Hepatocyte (in vitro differentiated cells): ENCODE data around the gene NHLRC1. TPM values are rescaled to one million over a fixed set of nuclear protein-coding genes. Genes with fewer than 3 reads are reported as not detected.

Experiments used
- DNase-seq: peaks from one replicate; pipeline ENCODE4 v3.0.0-alpha.2; 2016; ENCODE audit warnings: low spot score
- H2AFZ ChIP-seq: fragments of 200-600 bp; sonication (generic); 2 replicates; pipeline ENCODE4 v1.6.0; 2016; ENCODE audit warnings: antibody characterized with exemption, mild to moderate bottlenecking
- H3K27ac ChIP-seq: fragments of 200-600 bp; sonication (generic); 2 replicates; pipeline ENCODE4 v1.5.1; 2016; ENCODE audit warnings: mild to moderate bottlenecking
- H3K27me3 ChIP-seq: fragments of 200-600 bp; sonication (generic); 2 replicates; pipeline ENCODE4 v1.6.1; 2016
- H3K36me3 ChIP-seq: fragments of 200-600 bp; sonication (generic); replicated peaks from 2 replicates; pipeline ENCODE4 v1.5.1; 2016; ENCODE audit warnings: low read depth; ENCODE audit not compliant: insufficient read depth
- H3K4me1 ChIP-seq: fragments of 200-600 bp; sonication (generic); 2 replicates; pipeline ENCODE4 v1.5.1; 2016; ENCODE audit warnings: mild to moderate bottlenecking, moderate library complexity; ENCODE audit not compliant: insufficient read depth
- H3K4me2 ChIP-seq: fragments of 200-600 bp; sonication (generic); 2 replicates; pipeline ENCODE4 v1.6.0; 2016
- H3K4me3 ChIP-seq: fragments of 200-600 bp; sonication (generic); 2 replicates; pipeline ENCODE4 v1.5.1; 2016; ENCODE audit warnings: mild to moderate bottlenecking
- H3K79me2 ChIP-seq: fragments of 200-600 bp; sonication (generic); 2 replicates; pipeline ENCODE4 v1.6.0; 2017; ENCODE audit warnings: mild to moderate bottlenecking
- H3K9me2 ChIP-seq: fragments of 200-600 bp; sonication (generic); replicated peaks from 2 replicates; pipeline ENCODE4 v1.6.0; 2017; ENCODE audit warnings: mild to moderate bottlenecking; ENCODE audit not compliant: insufficient read depth
- H3K9me3 ChIP-seq: fragments of 200-600 bp; sonication (generic); 2 replicates; pipeline ENCODE4 v1.5.1; 2016; ENCODE audit warnings: low read depth, mild to moderate bottlenecking
- H4K20me1 ChIP-seq: fragments of 200-600 bp; sonication (generic); 2 replicates; pipeline ENCODE4 v1.6.0; 2016; ENCODE audit warnings: mild to moderate bottlenecking; ENCODE audit not compliant: insufficient read depth, poor library complexity, severe bottlenecking
- EZH2 ChIP-seq: fragments of 200-600 bp; sonication (generic); IDR thresholded peaks from 2 replicates; pipeline ENCODE4 v1.6.1; 2016; ENCODE audit warnings: antibody characterized with exemption, mild to moderate bottlenecking, borderline replicate concordance
- EZH2phosphoT487 ChIP-seq: fragments of 200-600 bp; sonication (generic); IDR thresholded peaks from one replicate; pipeline ENCODE4 v1.6.1; 2018; ENCODE audit warnings: antibody characterized with exemption, mild to moderate bottlenecking, low read depth, moderate library complexity; ENCODE audit not compliant: unreplicated experiment, severe bottlenecking
- WGBS: methylation state at CpG from one replicate; pipeline ENCODE4 v1.1.6; 2016; ENCODE audit warnings: low lambda C conversion rate; ENCODE audit errors: missing lambda C conversion rate; 5-methylcytosine and 5-hydroxymethylcytosine counted together
- polyA plus RNA-seq: library from polyadenylated mRNA; unstranded; fragments of >200 nt; fragmentation: Nextera tagmentation; extraction: Ambion mirVana; gene quantifications from 2 replicates; pipeline ENCODE4 v1.2.1, GENCODE V29; 2016
- total RNA-seq: library from RNA; depleted of rRNA; stranded (reverse); fragments of >200 nt; gene quantifications from 2 replicates; pipeline ENCODE4 v1.2.3, GENCODE V29; 2014
- TF ChIP-seq, protein P1 (sequence below): fragments of 200-600 bp; sonication (generic); IDR thresholded peaks from 2 replicates; pipeline ENCODE4 v1.5.1; 2016; ENCODE audit warnings: antibody characterized with exemption, mild to moderate bottlenecking; ENCODE audit not compliant: poor library complexity

The NHLRC1 gene
- total RNA-seq, result 0.84 and 1.5 TPM in 2 replicates
- polyA plus RNA-seq, result 0.99 and 1.6 TPM in 2 replicates

DNA sequence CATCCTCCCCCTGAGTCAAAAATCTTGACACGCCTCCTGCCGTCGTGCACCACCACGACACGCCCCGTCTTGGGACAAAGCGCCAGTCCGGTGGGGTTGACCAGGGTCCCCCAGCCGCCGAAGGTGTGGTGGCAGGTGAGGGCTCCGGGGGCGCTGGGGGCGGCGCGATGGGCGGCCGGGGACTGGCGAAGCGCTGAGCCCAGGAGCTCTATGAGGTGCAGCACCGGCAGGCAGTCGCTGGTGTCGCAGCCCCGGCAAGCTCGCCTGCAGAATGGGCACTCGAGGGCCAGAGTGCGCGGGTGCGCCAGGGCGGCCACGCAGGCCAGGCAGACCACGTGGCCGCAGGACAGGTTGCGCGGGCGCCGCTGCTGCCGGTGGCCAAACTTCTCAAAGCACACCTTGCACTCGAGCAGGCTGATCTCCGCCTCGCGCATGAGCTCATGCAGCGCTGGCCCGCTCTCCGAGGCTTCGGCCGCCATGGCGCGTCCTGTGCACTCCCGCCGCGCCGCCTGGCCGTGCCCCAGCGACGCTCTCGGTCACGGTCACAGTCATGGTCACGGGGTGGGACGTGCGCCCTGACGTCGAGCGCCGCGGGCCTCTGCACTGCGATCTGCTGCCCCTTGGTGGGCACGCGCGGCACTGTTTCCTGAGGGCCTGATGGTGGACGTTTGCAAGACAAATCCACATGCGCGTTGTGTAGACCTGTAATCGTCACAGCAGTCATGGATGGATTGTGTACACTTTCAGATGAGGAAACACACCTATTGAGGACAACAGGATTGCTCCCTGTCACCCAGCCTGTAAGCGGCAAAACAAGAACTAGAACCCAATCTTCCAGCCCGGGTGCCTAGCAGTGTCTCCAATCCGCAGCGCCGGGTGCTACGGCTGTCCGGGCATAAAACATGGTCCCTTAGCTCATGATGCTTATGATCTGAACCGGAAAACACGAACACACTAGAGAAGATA is at the start of gene NHLRC1:
TSS of gene NHLRC1 (minus strand) at position 550 of the 966 bp plus-strand sequence. CDS start at position 479, 71 bp downstream.
- no peak within 1 kb of the TSS for H3K27ac ChIP-seq
- no peaks in the 10 kb centered on the region for H3K27me3 ChIP-seq

GRCh38 chr6:18171871-18172270 is 49.4 kb upstream of the NHLRC1 start:
- Histone ChIP-seq H3K27me3 (no peaks in the 10 kb centered on the region), H3K9me3 (no peaks in the 10 kb centered on the region), H3K36me3 (no peaks in the 10 kb centered on the region), H3K4me1 (no peaks in the 10 kb centered on the region), H3K79me2 (no peaks in the 10 kb centered on the region), H3K4me2 (no peak overlapping the region), H3K4me3 (no peak overlapping the region), H4K20me1 (no peaks in the 10 kb centered on the region), H3K27ac (no peak overlapping the region), H2AFZ (no peak overlapping the region), H3K9me2 (no peaks in the 10 kb centered on the region)
- WGBS, result 94% methylated on average over 7 of the region's 7 CpGs
- no peak for DNase-seq
- TF ChIP-seq EZH2 (no peak), EZH2phosphoT487 (no peak)
- TF ChIP-seq, protein P1, sequence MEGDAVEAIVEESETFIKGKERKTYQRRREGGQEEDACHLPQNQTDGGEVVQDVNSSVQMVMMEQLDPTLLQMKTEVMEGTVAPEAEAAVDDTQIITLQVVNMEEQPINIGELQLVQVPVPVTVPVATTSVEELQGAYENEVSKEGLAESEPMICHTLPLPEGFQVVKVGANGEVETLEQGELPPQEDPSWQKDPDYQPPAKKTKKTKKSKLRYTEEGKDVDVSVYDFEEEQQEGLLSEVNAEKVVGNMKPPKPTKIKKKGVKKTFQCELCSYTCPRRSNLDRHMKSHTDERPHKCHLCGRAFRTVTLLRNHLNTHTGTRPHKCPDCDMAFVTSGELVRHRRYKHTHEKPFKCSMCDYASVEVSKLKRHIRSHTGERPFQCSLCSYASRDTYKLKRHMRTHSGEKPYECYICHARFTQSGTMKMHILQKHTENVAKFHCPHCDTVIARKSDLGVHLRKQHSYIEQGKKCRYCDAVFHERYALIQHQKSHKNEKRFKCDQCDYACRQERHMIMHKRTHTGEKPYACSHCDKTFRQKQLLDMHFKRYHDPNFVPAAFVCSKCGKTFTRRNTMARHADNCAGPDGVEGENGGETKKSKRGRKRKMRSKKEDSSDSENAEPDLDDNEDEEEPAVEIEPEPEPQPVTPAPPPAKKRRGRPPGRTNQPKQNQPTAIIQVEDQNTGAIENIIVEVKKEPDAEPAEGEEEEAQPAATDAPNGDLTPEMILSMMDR, result no peak

More for the DNA sequence above, at the start of gene NHLRC1:
- peaks cover 5% of the 10 kb centered on the region for H3K4me1 ChIP-seq
- peak within 1 kb of the TSS; percentile 43 for H3K4me3 ChIP-seq
- no peaks in the 10 kb centered on the region for H3K79me2 ChIP-seq
- TF ChIP-seq EZH2phosphoT487, result no peak
- TF ChIP-seq EZH2, result no peak
- TF ChIP-seq, protein P1, result peak; percentile 97
- no peaks in the 10 kb centered on the region for H3K9me3 ChIP-seq
- no peaks in the 10 kb centered on the region for H4K20me1 ChIP-seq
- no peaks in the 10 kb centered on the region for H3K9me2 ChIP-seq
- H3K4me2 ChIP-seq, result peak within 1 kb of the TSS; percentile 92
- WGBS, result 42% methylated on average over 73 of the region's 82 CpGs
- H3K36me3 ChIP-seq, result no peaks in the 10 kb centered on the region
- peak within 1 kb of the TSS; percentile 96 for H2AFZ ChIP-seq
- DNase-seq, result peak; percentile 93

DNA sequence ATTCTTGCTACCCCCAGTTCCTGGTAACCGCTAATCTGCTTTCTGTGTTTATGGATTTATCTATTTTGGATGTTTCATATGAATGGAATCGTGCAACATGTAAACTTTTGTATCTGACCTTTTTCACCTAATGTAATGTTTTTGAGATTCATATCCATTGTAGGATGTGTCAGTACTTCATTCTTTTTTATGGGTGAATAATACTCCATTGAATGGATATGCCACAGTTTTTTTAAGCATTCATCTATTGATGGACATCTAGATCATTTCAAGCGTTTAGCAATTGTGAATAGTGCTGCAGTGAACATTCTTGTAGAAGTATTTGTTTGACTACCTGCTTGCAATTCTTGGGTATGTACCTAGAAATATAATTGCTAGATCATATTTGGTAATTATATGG is 45.8 kb upstream of the NHLRC1 start:
- H2AFZ ChIP-seq, result no peak overlapping the region
- H3K27me3 ChIP-seq, result no peaks in the 10 kb centered on the region
- no peak for TF ChIP-seq EZH2phosphoT487
- TF ChIP-seq EZH2, result no peak
- TF ChIP-seq, protein P1, result no peak
- no peaks in the 10 kb centered on the region for H3K4me1 ChIP-seq
- no peak overlapping the region for H3K4me2 ChIP-seq
- no peaks in the 10 kb centered on the region for H3K9me2 ChIP-seq
- no peak overlapping the region for H3K27ac ChIP-seq
- H3K79me2 ChIP-seq, result no peaks in the 10 kb centered on the region
- H3K36me3 ChIP-seq, result no peaks in the 10 kb centered on the region
- no peaks in the 10 kb centered on the region for H3K9me3 ChIP-seq
- no peak overlapping the region for H3K4me3 ChIP-seq
- 100% methylated on average over 3 of the region's 3 CpGs for WGBS
- no peaks in the 10 kb centered on the region for H4K20me1 ChIP-seq
- no peak for DNase-seq
